ENCODE results near the gene WDFY2. TPM values are rescaled to one million over a fixed set of nuclear protein-coding genes. Genes with fewer than 3 reads are reported as not detected.

Gene WDFY2
- total and polyA plus RNA-seq, 4 donors = 4.6 to 27.3 (median 10.9) TPM

- WGBS, 2 donors = 72 to 80% methylated on average over 3 of the region's 3 CpGs
Measured at GRCh38 chr13:51780099-51780498, 195.8 kb downstream of the WDFY2 start.

DNA sequence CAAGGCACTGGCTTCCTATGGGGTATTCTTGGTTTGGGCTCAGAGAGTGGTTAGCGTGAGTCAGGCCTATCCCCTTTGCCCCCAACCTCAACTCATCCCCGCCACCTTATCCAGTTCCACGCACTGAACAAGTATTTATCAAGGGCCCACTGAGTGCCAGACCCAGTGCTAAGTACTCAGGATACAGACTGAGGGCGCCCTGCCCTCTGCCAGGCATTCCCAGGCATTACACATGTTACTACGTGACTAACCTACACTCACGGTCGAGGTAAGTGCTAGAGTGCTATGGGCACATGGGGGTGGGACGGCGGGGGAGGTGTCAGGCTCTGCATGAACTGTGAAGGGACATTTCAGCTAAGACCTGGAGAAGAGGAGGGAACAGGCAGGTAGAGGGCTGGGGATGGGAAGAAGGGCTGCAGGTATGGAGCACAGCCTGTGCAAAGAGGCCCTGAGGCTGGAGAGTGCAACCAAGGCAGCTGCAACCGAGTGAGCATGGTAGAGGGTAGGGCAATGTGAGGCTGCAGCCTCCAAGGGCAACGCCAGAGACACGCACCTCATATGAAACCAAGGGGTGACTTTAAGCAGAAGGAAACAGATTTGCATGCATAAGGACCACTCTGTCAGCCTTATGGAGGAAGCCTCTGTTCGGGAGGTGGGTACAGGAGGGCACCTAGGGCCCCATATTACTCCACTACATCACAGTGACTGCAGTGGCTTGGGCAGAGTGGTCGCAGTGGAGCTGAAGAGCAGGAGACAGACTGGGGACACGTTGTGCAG lies 197.2 kb downstream of the WDFY2 start:
- no peak overlapping the region for H3K27ac ChIP-seq (ENCODE audit: low read depth in 1 of 2, low read length in 1 of 2)
- H3K4me3 ChIP-seq = no peak overlapping the region
- no peaks in the 10 kb centered on the region for H3K9me3 ChIP-seq (ENCODE audit: control insufficient read depth in 4 of 4, insufficient read depth in 3 of 4, low read length in 3 of 4)
- TF ChIP-seq, protein P1, sequence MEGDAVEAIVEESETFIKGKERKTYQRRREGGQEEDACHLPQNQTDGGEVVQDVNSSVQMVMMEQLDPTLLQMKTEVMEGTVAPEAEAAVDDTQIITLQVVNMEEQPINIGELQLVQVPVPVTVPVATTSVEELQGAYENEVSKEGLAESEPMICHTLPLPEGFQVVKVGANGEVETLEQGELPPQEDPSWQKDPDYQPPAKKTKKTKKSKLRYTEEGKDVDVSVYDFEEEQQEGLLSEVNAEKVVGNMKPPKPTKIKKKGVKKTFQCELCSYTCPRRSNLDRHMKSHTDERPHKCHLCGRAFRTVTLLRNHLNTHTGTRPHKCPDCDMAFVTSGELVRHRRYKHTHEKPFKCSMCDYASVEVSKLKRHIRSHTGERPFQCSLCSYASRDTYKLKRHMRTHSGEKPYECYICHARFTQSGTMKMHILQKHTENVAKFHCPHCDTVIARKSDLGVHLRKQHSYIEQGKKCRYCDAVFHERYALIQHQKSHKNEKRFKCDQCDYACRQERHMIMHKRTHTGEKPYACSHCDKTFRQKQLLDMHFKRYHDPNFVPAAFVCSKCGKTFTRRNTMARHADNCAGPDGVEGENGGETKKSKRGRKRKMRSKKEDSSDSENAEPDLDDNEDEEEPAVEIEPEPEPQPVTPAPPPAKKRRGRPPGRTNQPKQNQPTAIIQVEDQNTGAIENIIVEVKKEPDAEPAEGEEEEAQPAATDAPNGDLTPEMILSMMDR (IDR thresholded peaks at IDR 0.05; ENCODE audit: control extremely low read depth, extremely low read depth) = peak; percentile 6
- WGBS, 2 donors = 74 to 78% methylated on average over 15 of the region's 15 CpGs
- H3K27me3 ChIP-seq (ENCODE audit: control insufficient read depth in 3 of 3, insufficient read depth in 3 of 3, low read length in 2 of 3) = no peaks in the 10 kb centered on the region
- DNase-seq = peak in 2 of 3 donors; percentile 29 to 39
- no peak for ATAC-seq (ENCODE audit: insufficient read depth, low FRiP score)
- H3K36me3 ChIP-seq (ENCODE audit: control insufficient read depth in 4 of 4, insufficient read depth in 4 of 4, low read length in 4 of 4) = peaks cover 0 to 2% (median 0%) of the 10 kb centered on the region in 4 donors
- H3K4me1 ChIP-seq (ENCODE audit: control insufficient read depth in 5 of 5, insufficient read depth in 5 of 5, low read length in 5 of 5) = peaks cover 1 to 9% (median 7%) of the 10 kb centered on the region in 5 donors
- H3K9ac ChIP-seq (ENCODE audit: insufficient read depth in 1 of 2, low read length in 2 of 2) = no peak overlapping the region

More at GRCh38 chr13:51780099-51780498, 195.8 kb downstream of the WDFY2 start:
- Histone ChIP-seq H3K9me3 (ENCODE audit: control insufficient read depth in 4 of 4, insufficient read depth in 3 of 4, low read length in 3 of 4) (no peaks in the 10 kb centered on the region), H3K36me3 (ENCODE audit: control insufficient read depth in 4 of 4, insufficient read depth in 4 of 4, low read length in 4 of 4) (peaks cover 0 to 2% (median 0%) of the 10 kb centered on the region in 4 donors), H3K27ac (ENCODE audit: low read depth in 1 of 2, low read length in 1 of 2) (no peak overlapping the region), H3K4me1 (ENCODE audit: control insufficient read depth in 5 of 5, insufficient read depth in 5 of 5, low read length in 5 of 5) (no peaks in the 10 kb centered on the region), H3K4me3 (no peak overlapping the region), H3K9ac (ENCODE audit: insufficient read depth in 1 of 2, low read length in 2 of 2) (no peak overlapping the region), H3K27me3 (ENCODE audit: control insufficient read depth in 3 of 3, insufficient read depth in 3 of 3, low read length in 2 of 3) (no peaks in the 10 kb centered on the region)
- ATAC-seq (ENCODE audit: insufficient read depth, low FRiP score) (no peak), DNase-seq (no peak)
- TF ChIP-seq, protein P1 (IDR thresholded peaks at IDR 0.05; ENCODE audit: control extremely low read depth, extremely low read depth) = no peak

GRCh38 chr13:51782026-51782710 lies 197.9 kb downstream of the WDFY2 start:
- no peaks in the 10 kb centered on the region for H3K27me3 ChIP-seq (ENCODE audit: control insufficient read depth in 3 of 3, insufficient read depth in 3 of 3, low read length in 2 of 3)
- ATAC-seq (ENCODE audit: insufficient read depth, low FRiP score) (no peak), DNase-seq (no peak)
- H3K4me1 ChIP-seq (ENCODE audit: control insufficient read depth in 5 of 5, insufficient read depth in 5 of 5, low read length in 5 of 5) = peaks cover 6 to 17% (median 8%) of the 10 kb centered on the region in 5 donors
- no peak overlapping the region for H3K27ac ChIP-seq (ENCODE audit: low read depth in 1 of 2, low read length in 1 of 2)
- H3K9me3 ChIP-seq (ENCODE audit: control insufficient read depth in 4 of 4, insufficient read depth in 3 of 4, low read length in 3 of 4) = no peaks in the 10 kb centered on the region
- H3K36me3 ChIP-seq (ENCODE audit: control insufficient read depth in 4 of 4, insufficient read depth in 4 of 4, low read length in 4 of 4) = peaks cover 0 to 2% (median 0%) of the 10 kb centered on the region in 4 donors
- TF ChIP-seq, protein P1 (IDR thresholded peaks at IDR 0.05; ENCODE audit: control extremely low read depth, extremely low read depth) = no peak
- WGBS, 2 donors = 90 to 93% methylated on average over 15 of the region's 15 CpGs
- H3K9ac ChIP-seq (ENCODE audit: insufficient read depth in 1 of 2, low read length in 2 of 2) = no peak overlapping the region
- no peak overlapping the region for H3K4me3 ChIP-seq

Measured in lung (tissue), 12 donors.